Ishikawa (cell line): ENCODE measurements around the gene RRAD.

ENCODE experiments used
- CREB1 ChIP-seq: IDR thresholded peaks from 2 replicates; pipeline ENCODE4 v1.6.1; 2012; ENCODE audit warnings: low read depth
- RAD21 ChIP-seq: IDR thresholded peaks from 2 replicates; pipeline ENCODE4 v1.6.1; 2012; ENCODE audit warnings: low read depth
- TF ChIP-seq, protein P1 (sequence below): IDR thresholded peaks from 2 replicates; pipeline ENCODE4 v1.6.1; 2012
- TF ChIP-seq, protein P2 (sequence below): IDR thresholded peaks from 2 replicates; pipeline ENCODE4 v1.6.1; 2012; ENCODE audit warnings: low read depth, mild to moderate bottlenecking

DNA sequence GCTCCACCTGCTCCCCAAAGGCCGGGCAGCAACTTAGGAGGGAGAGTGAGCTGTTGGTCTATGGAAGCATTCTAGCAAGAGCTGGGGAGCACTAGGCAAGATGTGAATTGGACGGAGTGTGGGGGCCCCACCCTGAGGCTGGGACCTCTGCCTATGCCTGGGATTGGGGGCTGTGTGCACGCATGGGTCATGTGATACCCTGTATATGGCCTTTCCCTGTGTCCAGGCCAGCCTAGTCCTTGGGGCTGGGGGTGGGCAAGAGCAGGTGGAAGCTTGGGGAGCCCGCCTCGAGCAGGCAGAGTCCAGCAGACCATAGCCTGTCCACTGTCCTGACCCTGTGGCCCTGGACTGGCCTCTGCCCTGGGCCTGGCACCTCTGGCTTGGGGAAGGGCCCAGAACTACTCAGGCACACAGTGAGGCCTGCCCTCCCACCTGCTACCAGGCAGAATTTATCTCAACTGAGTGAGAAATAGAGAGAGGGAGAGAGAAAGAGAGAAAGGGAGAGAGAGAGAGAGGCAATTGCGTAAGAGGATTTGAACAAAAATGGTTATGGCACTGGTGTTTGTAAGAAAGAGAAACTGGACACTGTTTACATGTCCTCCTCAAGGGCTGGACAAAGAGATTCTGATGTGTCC lies 25.9 kb downstream of the RRAD start:
- no peak for TF ChIP-seq RAD21
- TF ChIP-seq, protein P1, sequence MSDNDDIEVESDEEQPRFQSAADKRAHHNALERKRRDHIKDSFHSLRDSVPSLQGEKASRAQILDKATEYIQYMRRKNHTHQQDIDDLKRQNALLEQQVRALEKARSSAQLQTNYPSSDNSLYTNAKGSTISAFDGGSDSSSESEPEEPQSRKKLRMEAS, result no peak
- no peak for TF ChIP-seq CREB1
- TF ChIP-seq, protein P2, sequence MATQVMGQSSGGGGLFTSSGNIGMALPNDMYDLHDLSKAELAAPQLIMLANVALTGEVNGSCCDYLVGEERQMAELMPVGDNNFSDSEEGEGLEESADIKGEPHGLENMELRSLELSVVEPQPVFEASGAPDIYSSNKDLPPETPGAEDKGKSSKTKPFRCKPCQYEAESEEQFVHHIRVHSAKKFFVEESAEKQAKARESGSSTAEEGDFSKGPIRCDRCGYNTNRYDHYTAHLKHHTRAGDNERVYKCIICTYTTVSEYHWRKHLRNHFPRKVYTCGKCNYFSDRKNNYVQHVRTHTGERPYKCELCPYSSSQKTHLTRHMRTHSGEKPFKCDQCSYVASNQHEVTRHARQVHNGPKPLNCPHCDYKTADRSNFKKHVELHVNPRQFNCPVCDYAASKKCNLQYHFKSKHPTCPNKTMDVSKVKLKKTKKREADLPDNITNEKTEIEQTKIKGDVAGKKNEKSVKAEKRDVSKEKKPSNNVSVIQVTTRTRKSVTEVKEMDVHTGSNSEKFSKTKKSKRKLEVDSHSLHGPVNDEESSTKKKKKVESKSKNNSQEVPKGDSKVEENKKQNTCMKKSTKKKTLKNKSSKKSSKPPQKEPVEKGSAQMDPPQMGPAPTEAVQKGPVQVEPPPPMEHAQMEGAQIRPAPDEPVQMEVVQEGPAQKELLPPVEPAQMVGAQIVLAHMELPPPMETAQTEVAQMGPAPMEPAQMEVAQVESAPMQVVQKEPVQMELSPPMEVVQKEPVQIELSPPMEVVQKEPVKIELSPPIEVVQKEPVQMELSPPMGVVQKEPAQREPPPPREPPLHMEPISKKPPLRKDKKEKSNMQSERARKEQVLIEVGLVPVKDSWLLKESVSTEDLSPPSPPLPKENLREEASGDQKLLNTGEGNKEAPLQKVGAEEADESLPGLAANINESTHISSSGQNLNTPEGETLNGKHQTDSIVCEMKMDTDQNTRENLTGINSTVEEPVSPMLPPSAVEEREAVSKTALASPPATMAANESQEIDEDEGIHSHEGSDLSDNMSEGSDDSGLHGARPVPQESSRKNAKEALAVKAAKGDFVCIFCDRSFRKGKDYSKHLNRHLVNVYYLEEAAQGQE, result no peak
